IPS-NIHi7 (cell line): ENCODE results near the gene GRXCR2.
"Not testable (repeated sequence)": the region's sequence is repeated elsewhere in the genome, so short reads cannot be mapped to it uniquely, and the experiment has no call there.

Experiments used
- DNase-seq: peaks from one replicate; pipeline ENCODE4 v3.0.0; 2012; ENCODE audit warnings: mixed read lengths; ENCODE audit errors: extremely low spot score

Gene GRXCR2

GRCh38 chr5:145872914-145873313 is at the start of gene GRXCR2:
Gene GRXCR2, minus strand, starts transcription at chr5:145873014. Its CDS starts 46 bp downstream, at chr5:145872968.
- no peak for DNase-seq

GRCh38 chr5:145922059-145922458 is 49.2 kb upstream of the GRXCR2 start:
- no peak for DNase-seq

GRCh38 chr5:145921211-145921610 is 48.4 kb upstream of the GRXCR2 start:
- no peak for DNase-seq

- DNase-seq: no peak
These were observed 47.9 kb upstream of the GRXCR2 start for GRCh38 chr5:145920542-145921210.

GRCh38 chr5:145919413-145919812 is 46.6 kb upstream of the GRXCR2 start:
- DNase-seq: no peak

- no peak for DNase-seq
These were observed 45.6 kb upstream of the GRXCR2 start for GRCh38 chr5:145918397-145918796.

GRCh38 chr5:145917288-145917687 is 44.5 kb upstream of the GRXCR2 start:
- no peak for DNase-seq

- DNase-seq: no peak
These were observed 43.3 kb upstream of the GRXCR2 start for GRCh38 chr5:145915970-145916638.

GRCh38 chr5:145913701-145914100 is 40.9 kb upstream of the GRXCR2 start:
- no peak for DNase-seq

- DNase-seq: no peak
These were observed 39.8 kb upstream of the GRXCR2 start for GRCh38 chr5:145912594-145912993.

GRCh38 chr5:145912019-145912418 is 39.2 kb upstream of the GRXCR2 start:
- no peak for DNase-seq

- DNase-seq: no peak
These were observed 38.4 kb upstream of the GRXCR2 start for GRCh38 chr5:145911164-145911563.

GRCh38 chr5:145908206-145908960 is 35.6 kb upstream of the GRXCR2 start:
- DNase-seq: peak; percentile 50

- DNase-seq: no peak
These were observed 33.6 kb upstream of the GRXCR2 start for GRCh38 chr5:145906401-145906800.

GRCh38 chr5:145904743-145905142 is 31.9 kb upstream of the GRXCR2 start:
- DNase-seq: no peak

- DNase-seq: no peak
These were observed 31.1 kb upstream of the GRXCR2 start for GRCh38 chr5:145903867-145904266.

GRCh38 chr5:145903113-145903512 is 30.3 kb upstream of the GRXCR2 start:
- DNase-seq: no peak

GRCh38 chr5:145902421-145902820 is 29.6 kb upstream of the GRXCR2 start:
- no peak for DNase-seq

- DNase-seq: no peak
These were observed 25.4 kb upstream of the GRXCR2 start for GRCh38 chr5:145898171-145898570.

- DNase-seq: not testable (repeated sequence)
These were observed 18.6 kb upstream of the GRXCR2 start for GRCh38 chr5:145891378-145891777.

- no peak for DNase-seq
These were observed 16.8 kb upstream of the GRXCR2 start for GRCh38 chr5:145889611-145890010.

GRCh38 chr5:145887976-145888574 is 15.3 kb upstream of the GRXCR2 start:
- DNase-seq: peak; percentile 79
